Bone marrow (tissue), 2 donors: ENCODE results near the gene RNF111.
A peak's percentile ranks its signal among the peaks of the same experiment; 100 is the strongest.

Experiments used
- DNase-seq, 2 donors: peaks; one replicate each; lab custom pipeline; 2025; lab: John Stamatoyannopoulos, UW

RNF111 gene

DNA sequence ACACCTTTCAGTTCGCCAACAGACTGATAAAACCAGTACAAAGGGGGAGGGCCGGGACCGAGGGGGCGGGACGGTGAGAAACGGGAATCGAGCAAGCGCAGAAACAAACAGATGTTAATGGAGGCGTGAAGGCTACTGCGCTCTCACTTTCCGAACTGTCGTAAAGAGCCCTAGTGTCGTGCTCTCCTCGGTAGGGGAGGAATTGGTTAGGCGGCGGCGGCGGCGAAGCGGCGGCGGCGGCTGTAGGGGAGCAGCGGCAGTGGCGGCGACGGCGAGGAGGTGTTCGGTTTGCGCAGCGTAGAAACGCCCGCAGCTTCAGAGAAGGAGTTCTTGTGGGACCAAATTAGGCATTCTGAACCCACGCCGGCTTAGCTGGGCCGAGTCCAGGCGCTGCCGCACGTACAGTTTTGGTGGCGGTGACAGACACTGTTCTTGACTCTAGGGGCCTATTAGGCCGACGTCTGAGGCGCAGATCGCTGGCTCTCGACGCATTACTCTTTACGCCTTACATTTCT is at the start of gene RNF111:
Gene RNF111, plus strand, starts transcription at position 173 of the 515 bp plus-strand sequence. CDS start 43,160 bp downstream, outside the sequence.
- peak; percentile 94 to 96 for DNase-seq

DNA sequence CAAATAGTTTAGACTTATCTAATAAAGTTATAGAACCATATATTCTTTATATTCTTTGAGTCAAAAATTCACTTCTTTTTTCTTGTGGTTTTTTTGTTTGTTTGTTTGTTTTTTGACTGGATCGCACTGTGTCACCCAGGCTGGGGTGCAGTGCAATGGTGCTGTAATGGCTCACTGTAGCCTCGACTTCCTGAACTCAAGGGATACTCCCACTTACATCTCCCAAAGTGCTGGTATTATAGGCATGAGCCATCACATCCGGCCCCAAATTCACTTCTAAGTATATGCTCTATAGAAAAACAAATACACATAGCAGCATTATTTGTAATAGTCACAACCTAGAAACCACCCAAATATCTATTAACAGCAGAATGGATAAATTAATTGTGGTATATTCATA is 40.3 kb upstream of the RNF111 start:
- DNase-seq: no peak

DNA sequence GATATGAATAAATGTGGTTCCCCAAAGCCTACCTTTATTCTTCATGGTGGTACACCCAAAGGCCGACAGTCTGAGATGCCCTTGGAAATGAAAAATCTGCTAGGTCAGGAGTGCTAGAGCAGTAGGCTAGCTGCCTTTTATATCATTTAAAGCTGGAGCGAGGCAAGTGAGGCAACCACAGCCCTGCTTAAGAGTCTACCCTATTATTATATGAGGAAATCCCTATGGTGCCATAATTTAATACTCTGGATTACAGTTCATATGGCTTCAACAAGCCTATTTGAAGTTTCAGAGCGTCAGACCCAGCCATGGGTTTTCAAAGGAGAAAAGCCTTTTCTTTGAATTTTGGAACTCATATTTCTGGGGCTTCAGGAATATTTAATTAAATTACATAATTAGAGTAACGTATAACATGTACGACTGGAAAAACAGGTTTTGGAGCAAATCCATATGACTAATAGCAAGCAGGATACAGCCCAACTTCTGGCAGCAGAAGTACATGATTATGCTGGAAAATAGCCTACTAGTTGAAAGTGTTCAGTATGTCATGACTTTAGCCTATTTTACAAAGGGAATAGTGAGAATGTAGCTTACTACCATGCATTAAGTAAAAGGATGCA is 36.0 kb upstream of the RNF111 start:
- DNase-seq: no peak

DNA sequence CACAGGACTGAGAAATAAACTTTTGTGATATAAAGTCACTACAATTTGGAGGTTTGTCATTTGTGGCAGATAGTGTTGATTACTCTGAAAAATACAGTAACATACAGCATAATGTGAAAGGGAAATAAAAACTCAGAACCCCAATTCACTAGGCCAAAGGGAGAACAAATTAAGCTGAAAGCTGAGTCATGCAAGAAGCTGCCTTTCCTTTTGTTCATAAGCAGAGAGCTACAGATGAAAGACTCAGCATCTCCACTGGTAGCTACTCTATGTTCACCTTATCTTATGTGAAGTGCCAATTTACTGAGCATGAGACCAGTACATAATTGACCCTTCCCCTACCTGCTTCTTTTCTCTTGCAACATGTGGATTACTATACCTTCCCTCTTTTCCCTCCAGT is 34.7 kb upstream of the RNF111 start:
- peak in 1 of 2 donors; percentile 37 for DNase-seq

DNA sequence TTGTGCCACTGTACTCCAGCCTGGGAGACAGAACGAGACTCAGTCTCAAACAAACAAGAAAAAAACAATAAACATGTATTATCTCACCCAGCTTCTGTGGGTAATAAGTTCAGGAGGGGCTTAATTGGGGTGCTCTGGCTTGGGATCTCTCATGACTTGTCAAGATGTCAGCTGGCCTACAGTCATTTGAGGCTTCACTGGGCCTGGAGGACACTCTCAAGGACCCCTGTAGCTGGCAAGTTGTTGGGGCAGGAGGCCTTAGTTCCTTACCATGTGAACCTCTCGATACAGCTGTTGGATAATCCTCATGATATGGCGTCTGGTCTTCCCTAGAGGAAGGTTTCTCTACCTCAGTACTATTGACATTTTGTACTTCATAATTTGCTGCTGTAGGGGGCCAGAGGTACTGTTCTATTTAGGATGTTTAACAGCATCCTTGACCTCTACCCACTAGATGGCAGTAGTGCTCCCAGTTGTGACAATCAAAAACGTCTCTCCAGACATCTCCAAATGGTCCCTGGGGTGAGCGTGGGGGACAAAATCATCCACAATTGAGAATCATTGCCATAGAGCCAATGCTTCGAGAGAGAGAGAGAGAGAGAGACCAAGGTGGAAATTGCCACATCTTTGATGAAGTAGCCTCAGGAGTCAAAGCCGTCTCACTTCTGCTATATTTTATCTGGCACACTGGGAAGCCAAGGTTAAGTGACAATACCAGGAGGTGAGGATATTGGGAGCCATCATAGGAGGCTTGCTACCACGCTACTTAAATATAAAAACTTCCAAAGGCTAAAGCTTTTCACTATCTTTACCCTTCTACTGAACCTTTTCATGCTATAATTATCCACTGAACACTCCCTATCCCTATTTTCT is 30.1 kb upstream of the RNF111 start:
- DNase-seq: peak; percentile 9 to 89

DNA sequence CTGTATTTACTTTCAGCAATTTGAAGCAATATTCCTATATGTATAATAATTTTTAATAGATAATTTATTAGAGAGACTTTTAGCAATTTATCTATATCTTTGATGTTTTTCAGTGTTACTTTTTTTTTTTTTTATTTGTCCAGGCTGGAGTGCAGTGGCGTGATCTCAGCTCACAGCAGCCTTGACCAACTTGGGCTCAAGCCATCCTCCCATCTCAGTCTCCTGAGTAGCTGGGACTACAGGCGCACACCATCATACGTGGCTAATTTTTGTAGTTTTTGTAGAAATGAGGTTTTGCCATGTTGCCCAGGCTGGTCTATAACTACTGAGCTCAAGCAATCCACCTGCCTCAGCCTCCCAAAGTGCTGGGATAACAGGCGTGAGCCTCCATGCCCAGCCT is 28.7 kb upstream of the RNF111 start:
- DNase-seq: no peak

DNA sequence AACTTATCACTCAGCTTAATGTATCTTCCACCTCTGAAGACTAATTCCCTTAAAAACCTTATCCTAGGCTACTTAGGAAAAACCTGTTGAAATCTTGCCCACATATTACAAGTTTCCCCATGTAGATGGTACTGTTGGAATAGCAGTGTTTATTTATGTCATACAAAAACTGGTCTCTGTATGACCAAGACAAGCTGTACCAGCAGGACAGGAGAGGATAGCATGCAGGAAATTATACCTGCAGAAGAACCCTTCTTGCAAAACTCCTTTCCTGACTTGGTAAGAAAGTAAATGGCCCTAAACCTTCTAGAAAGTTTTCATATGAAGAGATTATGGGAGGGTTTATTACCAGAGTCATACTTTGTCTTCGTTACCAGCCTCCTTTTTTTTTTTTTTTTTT is 25.3 kb upstream of the RNF111 start:
- DNase-seq: no peak

DNA sequence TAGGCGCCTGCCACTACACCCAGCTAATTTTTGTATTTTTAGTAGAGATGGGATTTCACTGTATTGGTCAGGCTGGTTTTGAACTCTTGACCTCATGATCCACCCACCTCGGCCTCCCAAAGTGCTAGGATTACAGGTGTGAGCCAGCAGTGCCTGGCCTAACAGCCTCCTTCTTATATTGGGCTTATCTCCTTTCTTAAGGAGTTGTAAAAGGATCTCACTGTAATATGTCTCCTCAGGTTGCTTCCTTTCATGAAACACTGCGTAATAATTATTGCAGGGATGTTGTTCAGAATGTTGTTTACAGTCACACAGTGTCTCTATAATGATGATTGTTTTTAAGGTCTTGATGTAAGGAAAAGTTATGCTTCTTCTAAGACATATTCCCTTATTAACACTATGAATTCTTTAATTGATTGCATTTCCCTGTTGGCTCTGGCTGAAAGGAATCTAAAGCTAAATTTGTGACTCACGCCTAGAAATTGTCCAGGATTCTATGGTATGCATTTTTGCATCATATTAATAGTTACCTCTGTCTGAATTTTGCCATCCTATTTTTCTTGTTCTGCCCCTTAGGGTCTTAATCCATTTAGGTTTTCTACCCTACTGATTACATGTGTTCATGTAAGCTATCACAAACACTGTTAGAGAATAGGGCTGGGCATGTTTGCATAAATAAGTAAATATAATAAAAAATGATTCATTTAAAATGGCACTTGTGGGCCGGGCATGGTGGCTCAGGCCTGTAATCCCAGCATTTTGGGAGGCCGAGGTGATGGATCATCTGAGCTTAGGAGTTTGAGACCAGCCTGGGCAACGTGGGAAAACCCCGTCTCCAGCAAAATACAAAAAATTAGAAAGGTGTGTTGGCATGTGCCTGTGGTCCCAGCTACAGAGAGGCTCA is 24.5 kb upstream of the RNF111 start:
- DNase-seq: no peak

DNA sequence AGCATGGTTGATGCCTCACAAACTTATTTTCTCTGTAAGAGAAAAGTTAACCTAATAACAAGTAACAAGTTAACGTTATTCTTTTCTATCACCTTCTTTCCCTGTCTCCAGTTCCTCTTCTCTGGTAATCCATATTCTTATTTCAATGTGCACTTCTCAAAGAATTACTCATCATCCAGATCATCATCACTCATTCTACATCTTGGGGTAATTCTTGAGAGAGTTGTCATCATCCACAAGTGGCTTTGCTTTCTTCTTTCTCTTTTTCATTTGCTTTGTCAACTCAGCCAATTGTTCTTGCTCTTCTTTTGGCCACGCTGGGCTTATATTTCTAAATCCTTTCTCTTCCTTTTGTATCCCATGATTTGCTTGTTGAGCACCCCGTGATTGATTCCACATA is 20.8 kb upstream of the RNF111 start:
- no peak for DNase-seq

DNA sequence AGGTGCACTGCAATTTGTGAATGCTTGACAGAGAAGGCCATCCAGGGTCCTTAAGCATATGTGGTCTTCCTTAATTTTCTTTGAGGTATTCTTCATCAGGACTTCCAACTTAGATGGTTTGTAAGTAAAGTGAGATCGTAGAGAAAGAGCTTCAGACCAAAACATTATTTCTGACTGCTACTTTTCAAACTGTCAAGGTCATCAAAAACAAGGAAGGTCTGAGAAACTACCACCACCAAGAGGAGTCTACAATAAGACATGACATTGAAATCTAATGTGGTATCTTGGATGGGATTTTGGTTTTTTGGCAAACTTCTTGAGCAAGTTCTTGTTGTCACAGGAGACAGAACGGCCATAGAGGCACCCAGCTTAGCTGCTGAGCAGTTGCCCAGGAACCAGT is 20.0 kb upstream of the RNF111 start:
- DNase-seq: no peak

DNA sequence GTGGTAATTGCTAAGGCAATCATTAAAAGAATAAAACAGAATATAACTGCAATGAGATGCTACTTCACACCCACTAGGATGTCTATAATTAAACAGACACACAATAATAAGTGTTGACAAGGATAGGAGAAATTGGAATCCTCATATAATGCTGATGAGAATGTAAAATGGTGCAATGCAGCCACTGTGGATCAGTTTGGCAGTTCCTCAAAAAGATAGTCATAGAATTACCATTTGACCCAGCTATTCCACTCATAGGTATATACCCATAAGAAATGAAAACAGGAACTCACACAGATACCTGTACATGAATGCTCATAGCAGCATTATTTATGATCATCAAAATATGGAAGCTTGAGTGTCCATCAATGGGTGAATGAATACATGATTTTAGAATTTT is 9.6 kb upstream of the RNF111 start:
- DNase-seq: no peak

DNA sequence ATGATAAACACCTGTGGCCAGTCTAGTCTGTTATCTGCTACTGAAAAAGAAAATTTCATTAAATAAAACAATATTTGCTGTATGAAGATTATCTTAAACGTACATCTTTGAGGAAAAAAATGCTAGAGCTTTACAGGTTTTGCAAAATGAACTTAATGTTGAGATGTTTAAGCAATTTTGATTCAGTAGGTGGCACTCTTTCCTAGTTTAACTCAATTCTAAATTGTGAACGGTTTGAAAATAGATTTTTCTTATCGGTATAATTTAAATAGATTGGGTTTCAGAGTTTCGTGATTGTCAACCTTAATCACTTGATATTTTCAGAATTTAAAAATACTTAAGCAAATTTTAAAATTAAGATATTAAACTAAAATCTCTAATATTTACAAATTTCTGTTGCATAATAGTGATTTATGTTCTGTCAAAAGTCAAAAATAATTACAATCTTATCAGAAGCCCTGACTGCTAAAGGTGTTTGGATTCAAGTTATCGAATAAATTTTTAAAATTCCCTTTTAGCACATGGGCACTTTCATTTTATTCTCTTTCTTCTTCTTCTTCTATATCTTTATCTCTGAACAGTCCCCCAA is 7.0 kb upstream of the RNF111 start:
- DNase-seq: peak in 1 of 2 donors; percentile 55

DNA sequence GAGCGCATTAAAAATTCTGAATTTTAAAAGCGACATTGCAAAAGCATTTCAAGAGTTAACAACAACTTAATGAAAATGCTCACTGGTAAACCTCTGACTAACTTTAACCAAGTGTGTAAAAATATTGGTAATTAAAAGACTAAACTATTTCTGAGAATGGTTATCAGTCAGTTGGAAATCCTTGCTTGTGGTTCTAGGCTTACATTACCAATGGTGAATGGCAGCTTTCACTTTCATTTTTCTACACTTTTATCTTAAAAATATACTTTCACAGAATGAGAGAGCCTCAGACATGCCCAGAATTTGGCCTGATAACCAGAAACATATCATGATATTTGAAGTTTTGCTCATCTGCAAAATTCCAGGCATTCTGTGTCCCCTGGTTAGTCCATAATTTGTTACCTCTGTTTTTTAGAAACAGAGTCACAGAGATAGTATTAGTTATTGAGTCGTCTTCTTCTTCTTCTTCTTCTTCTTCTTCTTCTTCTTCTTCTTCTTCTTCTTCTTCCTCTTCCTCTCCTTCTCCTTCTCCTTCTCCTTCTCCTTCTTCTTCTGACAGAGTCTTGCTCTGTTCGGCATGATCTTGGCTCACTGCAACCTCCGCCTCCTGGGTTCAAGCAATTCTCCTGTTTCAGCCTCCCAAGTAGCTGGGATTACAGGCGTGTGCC is 5.5 kb upstream of the RNF111 start:
- peak in 1 of 2 donors; percentile 38 for DNase-seq

DNA sequence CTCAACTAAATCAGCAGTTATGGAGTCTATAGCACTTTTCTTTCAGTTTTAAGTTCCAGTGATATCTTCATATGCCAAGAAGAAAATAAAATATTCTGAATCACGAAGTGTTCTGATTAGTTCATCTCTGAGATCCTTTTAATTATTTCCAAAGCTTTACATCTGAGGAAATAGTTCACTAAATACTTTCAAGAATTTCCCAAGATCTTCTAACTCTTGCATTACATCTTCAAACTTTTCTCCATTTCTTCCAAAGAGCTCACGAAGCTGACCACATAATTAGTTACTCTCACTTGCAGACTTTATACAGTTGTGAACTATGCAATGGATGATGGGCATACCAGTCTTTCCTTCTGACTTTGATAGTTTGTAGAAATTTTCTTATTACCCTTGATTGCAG is 4.2 kb upstream of the RNF111 start:
- DNase-seq: no peak

DNA sequence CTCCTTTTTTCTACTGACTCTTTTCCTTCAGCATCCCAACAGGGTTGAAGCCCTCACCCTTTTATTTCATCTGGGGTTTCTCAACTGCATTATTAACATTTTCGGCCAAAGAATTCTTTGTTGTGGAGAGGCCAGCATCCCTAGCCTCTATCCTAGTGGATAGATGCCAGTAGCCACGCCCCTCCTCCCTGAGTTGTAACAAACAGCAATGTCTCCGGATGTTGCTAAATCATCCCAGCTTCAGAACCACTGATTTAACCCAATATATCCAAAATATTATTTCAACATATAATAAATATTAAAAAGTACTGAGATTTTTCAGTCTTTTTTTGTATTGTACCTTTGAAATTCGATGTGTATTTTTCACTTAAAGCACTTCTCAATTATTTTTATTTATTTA is 2.0 kb upstream of the RNF111 start:
- no peak for DNase-seq

DNA sequence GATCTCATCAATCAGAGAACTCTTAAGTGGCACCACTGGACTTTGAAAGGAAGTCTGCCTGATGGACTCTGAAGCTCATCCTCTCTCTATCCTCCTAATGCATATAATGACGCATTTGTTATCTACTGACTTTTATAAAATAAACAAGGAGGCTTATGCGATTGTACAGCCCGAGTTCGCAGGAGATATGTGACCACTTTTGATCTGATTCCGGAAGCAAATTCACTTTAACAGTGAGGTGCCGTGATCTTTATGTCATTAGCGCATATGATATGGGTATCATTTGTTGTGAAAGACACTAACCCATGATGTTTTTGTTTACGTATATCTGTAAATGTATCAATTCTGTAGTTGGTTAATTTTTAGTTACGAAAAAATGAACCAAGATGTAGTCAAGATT is 427 bp upstream of the RNF111 start:
- DNase-seq: no peak

DNA sequence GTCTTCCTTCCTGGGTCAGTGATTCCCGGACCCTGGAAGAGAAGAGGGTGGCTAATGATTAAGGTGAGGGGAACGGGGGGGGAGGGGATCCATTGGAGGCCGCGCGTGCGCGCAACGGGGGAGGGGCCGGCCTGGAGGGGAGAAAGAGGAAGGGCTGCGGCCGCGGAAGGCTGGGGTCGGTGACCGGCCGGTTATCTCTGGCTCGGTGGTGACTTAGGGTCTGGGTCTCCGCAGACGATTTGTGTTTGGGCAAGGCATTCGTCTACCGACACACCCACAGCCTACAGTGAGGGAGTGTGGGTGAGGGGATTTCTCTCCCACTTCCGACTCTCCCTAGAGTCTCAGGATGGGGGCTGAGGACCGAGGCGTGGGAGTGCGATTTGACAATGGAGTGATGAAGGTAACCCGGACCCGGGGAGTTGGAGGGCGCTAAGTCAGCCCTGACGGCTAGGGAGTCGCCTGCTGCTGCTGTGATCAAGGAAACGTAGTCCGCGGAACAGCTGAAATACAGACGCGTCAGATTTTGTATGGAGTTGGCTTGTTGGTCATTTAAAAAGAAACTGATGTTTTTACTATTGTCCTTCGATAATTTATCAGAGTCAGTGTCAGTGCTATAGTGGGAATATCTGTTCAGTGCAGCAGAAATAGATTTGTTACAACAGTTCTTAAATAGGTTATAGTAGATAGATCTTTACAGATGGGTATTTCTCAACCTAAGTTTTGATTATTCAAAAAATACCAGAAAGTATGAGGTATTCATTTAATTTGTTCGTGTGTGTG is 733 bp downstream of the RNF111 start:
- DNase-seq: peak; percentile 38 to 96

DNA sequence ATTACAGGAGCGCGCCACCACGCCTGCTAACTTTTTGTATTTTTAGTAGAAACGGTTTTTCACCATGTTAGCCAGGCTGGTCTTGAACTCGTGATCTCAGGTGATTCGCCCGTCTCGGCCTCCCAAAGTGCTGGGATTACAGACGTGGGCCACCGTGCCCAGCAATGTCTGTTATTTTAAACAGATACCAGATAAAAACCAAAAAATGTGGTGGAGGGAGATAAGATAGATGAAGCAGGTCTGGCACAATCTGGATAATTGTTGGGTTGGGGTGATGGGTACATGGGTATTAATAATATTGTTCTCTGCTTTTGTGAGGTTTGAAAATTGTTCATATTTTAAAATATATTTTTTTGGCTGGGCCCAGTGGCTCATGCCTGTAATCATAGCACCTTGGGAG is 4.7 kb downstream of the RNF111 start:
- no peak for DNase-seq

DNA sequence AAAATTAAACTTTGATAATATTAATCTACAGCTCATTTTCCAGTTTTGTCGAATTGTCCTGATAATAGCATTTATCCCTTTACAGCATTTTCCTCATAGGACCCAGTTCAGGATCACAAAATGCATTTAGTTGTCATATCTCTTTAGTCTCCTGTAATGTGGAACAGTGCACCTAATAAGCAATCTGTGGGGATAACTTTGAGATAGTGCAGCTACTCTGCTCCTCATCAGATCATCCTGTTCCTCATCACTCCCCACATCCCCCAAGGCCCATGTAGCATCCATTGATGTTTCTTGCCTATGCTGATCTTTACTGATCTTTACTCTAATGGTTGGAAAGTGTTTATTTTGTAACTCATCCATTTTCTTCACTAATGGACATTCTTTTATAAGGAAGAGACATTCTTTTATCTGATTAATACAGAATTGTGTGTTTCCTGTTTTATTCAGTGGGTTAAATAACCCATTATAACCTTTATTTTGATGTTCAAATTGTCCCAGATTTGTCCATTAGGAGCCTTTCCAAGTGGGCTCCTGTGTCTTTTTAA is 7.5 kb downstream of the RNF111 start:
- DNase-seq: no peak

DNA sequence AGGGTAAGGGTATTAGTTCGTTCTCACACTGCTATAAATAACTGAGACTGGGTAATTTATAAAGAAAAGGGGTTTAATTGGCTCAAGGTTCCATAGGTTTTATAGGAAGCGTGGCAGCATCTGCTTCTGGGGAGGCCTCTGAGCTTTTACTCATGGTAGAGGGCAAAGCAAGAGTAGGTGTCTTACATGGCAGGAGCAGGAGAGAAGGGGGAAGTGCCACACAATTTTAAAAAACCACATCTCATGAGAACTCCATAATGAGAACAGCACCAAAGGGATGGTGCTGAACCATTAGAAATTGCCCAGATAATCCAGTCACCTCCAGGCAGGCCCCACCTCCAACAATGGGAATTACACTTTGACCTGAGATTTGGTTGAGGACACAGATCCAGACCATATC is 12.2 kb downstream of the RNF111 start:
- DNase-seq: no peak
